Islet precursor cell (in vitro differentiated cells): ENCODE measurements around the gene ADGRE1.

Experiments
- DNase-seq: peaks from one replicate; pipeline ENCODE4 v3.0.0-alpha.2; 2018

Gene ADGRE1

GRCh38 chr19:6956573-6956972, 69.2 kb downstream of the ADGRE1 start:
- no peak for DNase-seq

GRCh38 chr19:6958791-6959190, 71.4 kb downstream of the ADGRE1 start:
- DNase-seq = no peak

- DNase-seq = no peak
Measured at GRCh38 chr19:6963244-6963852, 76.0 kb downstream of the ADGRE1 start.

- DNase-seq = no peak
Measured at GRCh38 chr19:6963937-6964336, 76.6 kb downstream of the ADGRE1 start.

GRCh38 chr19:6967967-6968366, 80.6 kb downstream of the ADGRE1 start:
- DNase-seq = no peak

GRCh38 chr19:6969490-6969889, 82.1 kb downstream of the ADGRE1 start:
- no peak for DNase-seq

GRCh38 chr19:6970021-6970420, 82.6 kb downstream of the ADGRE1 start:
- no peak for DNase-seq

GRCh38 chr19:6970443-6970842, 83.1 kb downstream of the ADGRE1 start:
- no peak for DNase-seq

GRCh38 chr19:6971366-6971765, 84.0 kb downstream of the ADGRE1 start:
- DNase-seq = no peak

GRCh38 chr19:6976197-6976596, 88.8 kb downstream of the ADGRE1 start:
- DNase-seq = no peak

GRCh38 chr19:6979399-6979798, 92.0 kb downstream of the ADGRE1 start:
- no peak for DNase-seq

- no peak for DNase-seq
Measured at GRCh38 chr19:6983448-6983847, 96.1 kb downstream of the ADGRE1 start.

- no peak for DNase-seq
Measured at GRCh38 chr19:6987850-6988249, 100.5 kb downstream of the ADGRE1 start.

- no peak for DNase-seq
Measured at GRCh38 chr19:6988257-6988656, 100.9 kb downstream of the ADGRE1 start.
